CD14-positive monocyte (primary cell): Measurements from ENCODE around the gene BANF1. TPM values are rescaled to one million over a fixed set of nuclear protein-coding genes. Genes with fewer than 3 reads are reported as not detected.

Experiments used
- DNase-seq, 3 donors: peaks; one replicate each; pipeline ENCODE4 v3.0.0-alpha.2; 2011 to 2022
- H2AFZ ChIP-seq: 2 replicates; pipeline ENCODE4 v1.6.0; 2012; ENCODE audit warnings: mild to moderate bottlenecking, low read depth, low read length, inconsistent platforms; ENCODE audit not compliant: insufficient read depth, poor library complexity, severe bottlenecking
- H3K27ac ChIP-seq, 2 donors: 1 replicate in 1 of 2; 2 replicates in 1 of 2; pipeline ENCODE4 v1.5.1; 2012 to 2013; ENCODE audit warnings: low read length in 2 of 2, control low read depth in 1 of 2, inconsistent platforms in 1 of 2, low read depth in 1 of 2, mild to moderate bottlenecking in 1 of 2
- H3K27me3 ChIP-seq, 2 donors: one replicate each; pipeline versions ENCODE4 v1.6.0 to v1.6.1; 2011 to 2013; ENCODE audit warnings: low read length in 2 of 2; ENCODE audit not compliant: control insufficient read depth in 2 of 2, insufficient read depth in 2 of 2
- H3K36me3 ChIP-seq, 2 donors: replicated peaks in 1 of 2; 1 replicate in 1 of 2; 2 replicates in 1 of 2; pipeline versions ENCODE4 v1.5.1 to v1.6.1; 2012 to 2013; ENCODE audit warnings: low read length in 2 of 2, control low read depth in 1 of 2, inconsistent platforms in 1 of 2, mild to moderate bottlenecking in 1 of 2; ENCODE audit not compliant: insufficient read depth in 2 of 2, control insufficient read depth in 1 of 2
- H3K4me1 ChIP-seq, 2 donors: 1 replicate in 1 of 2; 2 replicates in 1 of 2; pipeline versions ENCODE4 v1.5.1 to v1.6.1; 2012 to 2013; ENCODE audit warnings: low read length in 2 of 2, control low read depth in 1 of 2, inconsistent platforms in 1 of 2, mild to moderate bottlenecking in 1 of 2, moderate library complexity in 1 of 2; ENCODE audit not compliant: insufficient read depth in 2 of 2, control insufficient read depth in 1 of 2
- H3K4me2 ChIP-seq: replicated peaks from 2 replicates; pipeline ENCODE3; 2012; ENCODE audit warnings: low read length, moderate library complexity, mild to moderate bottlenecking; ENCODE audit not compliant: poor library complexity, severe bottlenecking; ENCODE audit errors: extremely low read depth
- H3K4me3 ChIP-seq, 3 experiments: fragments of 200-600 bp in 1 of 3; sonication (generic) in 1 of 3; replicated peaks in 1 of 3; 1 replicate in 2 of 3; 2 replicates in 1 of 3; pipeline ENCODE4 v1.5.1; 2011 to 2013; ENCODE audit warnings: low read length in 3 of 3, mild to moderate bottlenecking in 3 of 3, control low read depth in 2 of 3, low read depth in 2 of 3, inconsistent platforms in 1 of 3, moderate library complexity in 1 of 3
- H3K79me2 ChIP-seq: 2 replicates; pipeline ENCODE4 v1.6.0; 2012; ENCODE audit warnings: mild to moderate bottlenecking, control low read depth, inconsistent platforms, low read length, moderate library complexity; ENCODE audit not compliant: insufficient read depth
- H3K9ac ChIP-seq: 2 replicates; pipeline ENCODE4 v1.6.0; 2017; ENCODE audit warnings: low read length, mild to moderate bottlenecking; ENCODE audit not compliant: insufficient read depth, poor library complexity, severe bottlenecking
- H3K9me3 ChIP-seq, 2 donors: replicated peaks in 1 of 2; 1 replicate in 1 of 2; 2 replicates in 1 of 2; pipeline versions ENCODE4 v1.5.1 to v1.6.1; 2012 to 2013; ENCODE audit warnings: low read length in 2 of 2, control low read depth in 1 of 2; ENCODE audit not compliant: control insufficient read depth in 1 of 2, insufficient read depth in 1 of 2
- H4K20me1 ChIP-seq: 2 replicates; pipeline ENCODE4 v1.6.0; 2012; ENCODE audit warnings: mild to moderate bottlenecking, low read length, control low read depth, moderate library complexity; ENCODE audit not compliant: insufficient read depth
- H3K27ac Mint-ChIP-seq, 7 donors: one replicate each; pipeline ENCODE4 v1.8.0; 2020; ENCODE audit warnings: mild to moderate bottlenecking in 7 of 7, mixed read lengths in 7 of 7, moderate library complexity in 6 of 7, inconsistent platforms in 2 of 7
- H3K27me3 Mint-ChIP-seq, 3 donors: one replicate each; pipeline ENCODE4 v1.8.0; 2021 to 2022; ENCODE audit warnings: low read depth in 3 of 3, mild to moderate bottlenecking in 3 of 3, mixed read lengths in 3 of 3, moderate library complexity in 3 of 3, inconsistent platforms in 1 of 3
- H3K36me3 Mint-ChIP-seq, 2 donors: one replicate each; pipeline ENCODE4 v1.8.0; 2020; ENCODE audit warnings: mixed read lengths in 2 of 2, inconsistent platforms in 1 of 2, mild to moderate bottlenecking in 1 of 2
- H3K4me1 Mint-ChIP-seq: one replicate; pipeline ENCODE4 v1.8.0; 2020; ENCODE audit warnings: mild to moderate bottlenecking, mixed read lengths
- H3K4me3 Mint-ChIP-seq, 2 donors: one replicate each; pipeline ENCODE4 v1.8.0; 2020; ENCODE audit warnings: mild to moderate bottlenecking in 2 of 2, mixed read lengths in 2 of 2, moderate library complexity in 1 of 2
- H3K9me3 Mint-ChIP-seq, 7 donors: one replicate each; pipeline ENCODE4 v1.8.0; 2020 to 2022; ENCODE audit warnings: mixed read lengths in 7 of 7, mild to moderate bottlenecking in 6 of 7, moderate library complexity in 6 of 7, inconsistent platforms in 2 of 7
- WGBS: methylation state at CpG from one replicate; pipeline ENCODE4 v1.1.5; 2013; ENCODE audit warnings: missing lambda C conversion rate; ENCODE audit not compliant: insufficient coverage; 5-methylcytosine and 5-hydroxymethylcytosine counted together
- intact Hi-C, 2 donors: fragments of 100-400 bp; cut with micrococcal nuclease; formaldehyde crosslinking; loops; one replicate each; pipeline versions ENCODE4 v1.15.0 to v1.15.1; 2023
- polyA plus RNA-seq, 3 donors: library from polyadenylated mRNA; depleted of rRNA in 1 of 3; unstranded in 2 of 3; stranded (reverse) in 1 of 3; fragments of 300-500 nt in 2 of 3; fragments of >200 nt in 1 of 3; fragmentation: Illumina TruSeq in 2 of 3; gene quantifications; 1 replicate in 2 of 3; 2 replicates in 1 of 3; pipeline ENCODE4 v1.2.3, GENCODE V29; 2012 to 2021
- TF ChIP-seq, protein P1 (sequence below): fragments of 200-600 bp; IDR thresholded peaks from one replicate; pipeline ENCODE4 v1.8.0; 2022; ENCODE audit warnings: antibody characterized with exemption, mild to moderate bottlenecking

Gene BANF1
- polyA plus RNA-seq, 3 donors, result 79.9 to 175 (median 142) TPM

DNA sequence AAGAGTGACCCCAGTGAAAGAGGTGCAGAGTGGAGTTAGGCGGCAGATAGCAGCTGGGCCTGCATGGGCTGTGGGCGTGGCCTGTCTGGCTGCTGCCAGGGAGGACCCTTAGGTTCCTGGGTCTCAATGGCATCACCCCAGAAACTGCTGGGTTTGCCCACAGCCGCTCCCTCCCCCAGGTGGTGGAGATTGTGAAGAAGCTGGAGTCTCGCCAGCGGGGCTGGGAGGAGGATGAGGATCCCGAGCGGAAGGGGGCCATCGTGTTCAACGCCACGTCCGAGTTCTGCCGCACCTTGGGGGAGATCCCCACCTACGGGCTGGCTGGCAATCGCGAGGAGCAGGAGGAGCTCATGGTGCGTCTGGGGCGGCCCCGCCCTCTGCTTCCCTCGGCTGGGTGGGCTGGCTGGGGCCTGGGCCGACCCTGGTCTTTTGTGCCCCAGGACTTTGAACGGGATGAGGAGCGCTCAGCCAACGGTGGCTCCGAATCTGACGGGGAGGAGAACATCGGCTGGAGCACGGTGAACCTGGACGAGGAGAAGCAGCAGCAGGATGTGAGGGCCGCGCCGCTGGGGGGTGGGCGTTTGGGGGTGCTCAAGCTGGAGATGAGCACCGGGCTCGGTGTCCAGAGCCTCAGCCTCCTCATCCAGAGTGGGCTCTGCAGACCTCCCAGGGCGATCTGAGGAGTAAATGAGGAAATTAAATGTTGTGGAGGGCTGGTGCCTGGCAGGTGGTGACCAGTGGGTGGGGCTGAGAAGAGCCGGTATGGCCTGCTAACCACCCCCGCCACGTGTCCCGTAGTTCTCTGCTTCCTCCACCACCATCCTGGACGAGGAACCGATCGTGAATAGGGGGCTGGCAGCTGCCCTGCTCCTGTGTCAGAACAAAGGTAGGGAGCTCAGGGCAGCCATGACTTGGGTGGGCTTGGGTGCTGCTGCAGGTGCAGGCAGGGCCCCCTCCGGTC, 25.8 kb upstream of the BANF1 start:
- WGBS, result 94% methylated on average over 34 of the region's 43 CpGs
- no peaks in the 10 kb centered on the region for H3K4me1 ChIP-seq
- no peak for DNase-seq
- Mint-ChIP-seq H3K9me3 (no peaks in the 10 kb centered on the region), H3K4me1 (no peaks in the 10 kb centered on the region), H3K4me3 (no peak overlapping the region), H3K36me3 (peaks cover 58 to 81% of the 10 kb centered on the region in 2 donors), H3K27ac (peak overlapping the region in 3 of 7 donors; percentile 26 to 89 (median 58)), H3K27me3 (peaks cover 0 to 2% (median 0%) of the 10 kb centered on the region in 3 donors)
- peaks cover 15% of the 10 kb centered on the region for H4K20me1 ChIP-seq
- no peak overlapping the region for H3K4me3 ChIP-seq
- TF ChIP-seq, protein P1, sequence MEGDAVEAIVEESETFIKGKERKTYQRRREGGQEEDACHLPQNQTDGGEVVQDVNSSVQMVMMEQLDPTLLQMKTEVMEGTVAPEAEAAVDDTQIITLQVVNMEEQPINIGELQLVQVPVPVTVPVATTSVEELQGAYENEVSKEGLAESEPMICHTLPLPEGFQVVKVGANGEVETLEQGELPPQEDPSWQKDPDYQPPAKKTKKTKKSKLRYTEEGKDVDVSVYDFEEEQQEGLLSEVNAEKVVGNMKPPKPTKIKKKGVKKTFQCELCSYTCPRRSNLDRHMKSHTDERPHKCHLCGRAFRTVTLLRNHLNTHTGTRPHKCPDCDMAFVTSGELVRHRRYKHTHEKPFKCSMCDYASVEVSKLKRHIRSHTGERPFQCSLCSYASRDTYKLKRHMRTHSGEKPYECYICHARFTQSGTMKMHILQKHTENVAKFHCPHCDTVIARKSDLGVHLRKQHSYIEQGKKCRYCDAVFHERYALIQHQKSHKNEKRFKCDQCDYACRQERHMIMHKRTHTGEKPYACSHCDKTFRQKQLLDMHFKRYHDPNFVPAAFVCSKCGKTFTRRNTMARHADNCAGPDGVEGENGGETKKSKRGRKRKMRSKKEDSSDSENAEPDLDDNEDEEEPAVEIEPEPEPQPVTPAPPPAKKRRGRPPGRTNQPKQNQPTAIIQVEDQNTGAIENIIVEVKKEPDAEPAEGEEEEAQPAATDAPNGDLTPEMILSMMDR, result no peak
- H3K79me2 ChIP-seq, result no peaks in the 10 kb centered on the region
- no peak overlapping the region for H3K4me2 ChIP-seq
- no peak overlapping the region for H3K27ac ChIP-seq
- H3K9ac ChIP-seq, result no peak overlapping the region
- intact Hi-C loops, result no loop called here
- H3K9me3 ChIP-seq, result no peaks in the 10 kb centered on the region
- H3K36me3 ChIP-seq, result peaks cover 53 to 75% of the 10 kb centered on the region in 2 donors
- no peak overlapping the region for H2AFZ ChIP-seq
- H3K27me3 ChIP-seq, result no peaks in the 10 kb centered on the region

DNA sequence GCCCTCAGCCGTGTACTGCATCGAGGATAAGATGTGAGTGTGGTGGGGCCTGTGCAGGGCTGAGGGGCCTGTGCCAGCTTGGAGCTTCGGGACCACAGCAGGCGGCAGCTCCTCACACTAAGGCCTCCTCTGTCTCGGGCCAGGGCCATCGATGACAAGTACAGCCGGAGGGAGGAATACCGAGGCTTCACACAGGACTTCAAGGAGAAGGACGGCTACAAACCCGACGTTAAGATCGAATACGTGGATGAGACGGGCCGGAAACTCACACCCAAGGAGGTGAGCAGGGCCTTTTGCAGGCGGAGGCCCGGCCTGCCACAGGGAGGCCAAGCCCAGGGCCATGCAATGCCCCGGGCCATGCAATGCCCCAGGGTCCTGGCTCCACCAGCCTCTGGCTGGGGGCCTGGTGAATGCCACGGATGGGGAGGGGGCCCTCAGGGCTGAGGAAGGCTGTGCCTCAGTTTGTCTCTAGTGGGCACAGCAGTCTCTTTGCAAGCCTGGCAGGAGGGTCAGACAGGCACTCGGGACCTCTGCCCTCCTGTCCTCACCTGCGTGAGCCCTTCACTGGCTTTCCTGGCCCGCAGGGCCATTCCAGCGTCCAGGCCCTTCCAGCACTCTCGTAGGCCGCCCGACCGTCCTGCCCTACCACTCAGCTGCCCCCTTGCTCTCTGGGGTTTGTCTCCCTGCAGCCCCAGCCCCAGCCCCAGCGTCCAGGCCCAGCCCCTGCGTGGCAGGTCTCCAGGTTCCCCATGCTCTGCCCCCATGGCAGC, 24.5 kb upstream of the BANF1 start:
- no peaks in the 10 kb centered on the region for H3K27me3 ChIP-seq
- TF ChIP-seq, protein P1, result no peak
- H3K9ac ChIP-seq, result no peak overlapping the region
- H3K4me1 ChIP-seq, result no peaks in the 10 kb centered on the region
- peaks cover 49 to 63% of the 10 kb centered on the region in 2 donors for H3K36me3 ChIP-seq
- H3K79me2 ChIP-seq, result no peaks in the 10 kb centered on the region
- H3K27ac ChIP-seq, result no peak overlapping the region
- intact Hi-C loops, result no loop called here
- no peak overlapping the region for H2AFZ ChIP-seq
- peaks cover 50 to 70% of the 10 kb centered on the region in 2 donors for H3K36me3 Mint-ChIP-seq
- no peaks in the 10 kb centered on the region for H3K9me3 ChIP-seq
- no peak overlapping the region for H3K4me3 Mint-ChIP-seq
- peaks cover 7% of the 10 kb centered on the region for H4K20me1 ChIP-seq
- 97% methylated on average over 28 of the region's 29 CpGs for WGBS
- H3K27me3 Mint-ChIP-seq, result peaks cover 0 to 4% (median 0%) of the 10 kb centered on the region in 3 donors
- no peaks in the 10 kb centered on the region for H3K4me1 Mint-ChIP-seq
- H3K4me3 ChIP-seq, result no peak overlapping the region
- no peaks in the 10 kb centered on the region for H3K9me3 Mint-ChIP-seq
- no peak overlapping the region for H3K4me2 ChIP-seq
- H3K27ac Mint-ChIP-seq, result peak overlapping the region in 1 of 7 donors; percentile 30
- DNase-seq, result no peak
